Measurements from ENCODE around the gene KCND2. TPM values are rescaled to one million over a fixed set of nuclear protein-coding genes. Genes with fewer than 3 reads are reported as not detected.

The KCND2 gene
- total and polyA plus RNA-seq, 2 of the 8 experiments (the other 6 are each of a cell fraction or from before 2014, with no cell fraction given), result 4.6 to 7.7 TPM

GRCh38 chr7:120709252-120709971 is 436.4 kb downstream of the KCND2 start:
- ChIA-PET CTCF (ENCODE audit: partially characterized antibody) (interaction anchor here (0.8 to 1.3 kb wide), 2 partner anchors 10 to 16 kb away, joined by 3 to 7 read pairs; no protein-coding TSS in a partner anchor), POLR2A (ENCODE audit: partially characterized antibody) (no interaction called here)
- no peaks in the 10 kb centered on the region; a peak in 2 of 7 replicates for H3K4me1 ChIP-seq (replicated peaks in 1 of 4; ENCODE audit: control insufficient read depth in 3 of 4, insufficient read depth in 4 of 4, low read length in 3 of 4)
- TF ChIP-seq SRF (IDR thresholded peaks at IDR 0.05; ENCODE audit: low read depth, low read length) (no peak), EZH2 (IDR thresholded peaks at IDR 0.05; ENCODE audit: low read depth, low read length, severe bottlenecking) (no peak), SUZ12 (IDR thresholded peaks at IDR 0.05; ENCODE audit: low read length) (no peak), KDM5A (IDR thresholded peaks at IDR 0.05; ENCODE audit: low read length) (no peak), RAD21 (IDR thresholded peaks at IDR 0.05 in 1 of 2, conservative IDR thresholded peaks at IDR 0.05 in 1 of 2; ENCODE audit: low read depth in 2 of 2, low read length in 2 of 2) (no peak)
- TF ChIP-seq, protein P1, sequence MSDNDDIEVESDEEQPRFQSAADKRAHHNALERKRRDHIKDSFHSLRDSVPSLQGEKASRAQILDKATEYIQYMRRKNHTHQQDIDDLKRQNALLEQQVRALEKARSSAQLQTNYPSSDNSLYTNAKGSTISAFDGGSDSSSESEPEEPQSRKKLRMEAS (IDR thresholded peaks at IDR 0.05), result no peak
- H3K14ac ChIP-seq (ENCODE audit: insufficient read length), result no peak overlapping the region
- no peaks in the 10 kb centered on the region for H3K9me3 ChIP-seq (ENCODE audit: insufficient read depth in 2 of 2, low read depth in 1 of 2, low read length in 1 of 2)
- no peak overlapping the region for H3K9ac ChIP-seq (replicated peaks in 1 of 4; ENCODE audit: extremely low read depth in 1 of 4, low read depth in 3 of 4, low read length in 3 of 4)
- no peak overlapping the region for H3K18ac ChIP-seq (ENCODE audit: extremely low read depth, low read length)
- no peak overlapping the region for H2BK12ac ChIP-seq (ENCODE audit: low read depth, low read length)
- H3K27me3 ChIP-seq (replicated peaks in 1 of 4; ENCODE audit: control insufficient read depth in 3 of 4, extremely low read depth in 1 of 4, insufficient read depth in 3 of 4, low read length in 3 of 4), result peaks cover 0 to 2% (median 0%) of the 10 kb centered on the region in 4 experiments; a peak in 1 of 7 replicates
- no peak overlapping the region for H3K4ac ChIP-seq (replicated peaks; ENCODE audit: insufficient read length, low read depth, low read length)
- H3K79me1 ChIP-seq (ENCODE audit: low read depth, low read length), result no peaks in the 10 kb centered on the region
- no peak overlapping the region for H2BK5ac ChIP-seq (ENCODE audit: low read depth, low read length)
- H2BK120ac ChIP-seq (replicated peaks; ENCODE audit: low read depth, low read length), result no peak overlapping the region
- no peak for DNase-seq (ENCODE audit: low read depth in 1 of 2, low spot score in 2 of 2)
- H4K8ac ChIP-seq (ENCODE audit: extremely low read depth, insufficient read depth, low read length), result no peak overlapping the region
- H3K36me3 ChIP-seq (ENCODE audit: control insufficient read depth in 2 of 4, insufficient read depth in 4 of 4, low read length in 3 of 4), result no peaks in the 10 kb centered on the region
- no peak overlapping the region for H2AFZ ChIP-seq (ENCODE audit: low read length)
- no peak overlapping the region for H3K4me2 ChIP-seq (ENCODE audit: insufficient read depth in 1 of 2, low read depth in 2 of 2, low read length in 2 of 2)
- no peaks in the 10 kb centered on the region for H4K20me1 ChIP-seq (replicated peaks in 1 of 2; ENCODE audit: control insufficient read depth in 1 of 2, insufficient read depth in 2 of 2, low read length in 2 of 2)
- H4K91ac ChIP-seq (replicated peaks; ENCODE audit: insufficient read length, low read length), result no peak overlapping the region
- H2AK5ac ChIP-seq (ENCODE audit: low read depth, low read length), result no peak overlapping the region
- 89% methylated on average over 1 of the region's 1 CpG; no CpG with 5 or more reads in 1 of the 2 experiments for WGBS, 2 experiments (ENCODE audit: extremely low coverage in 1 of 2, insufficient coverage in 1 of 2, insufficient read length in 1 of 2, insufficient replicate concordance in 2 of 2, low coverage in 1 of 2, low lambda C conversion rate in 2 of 2, missing lambda C conversion rate in 1 of 2)
- no peak overlapping the region for H3K4me3 ChIP-seq (ENCODE audit: extremely low read depth in 1 of 4, insufficient read depth in 2 of 4, low read depth in 3 of 4, low read length in 4 of 4)
- H3K23ac ChIP-seq (ENCODE audit: insufficient read length), result no peak overlapping the region
- no peak overlapping the region for H3K27ac ChIP-seq (ENCODE audit: low read depth, low read length)
- H3K56ac ChIP-seq (replicated peaks; ENCODE audit: insufficient read length, low read depth, low read length), result no peak overlapping the region
- no peak for FAIRE-seq
- no peak overlapping the region for H2BK15ac ChIP-seq (ENCODE audit: low read length)
- no peaks in the 10 kb centered on the region for H3K23me2 ChIP-seq (ENCODE audit: low read depth, low read length)
- H3K79me2 ChIP-seq (ENCODE audit: control insufficient read depth in 1 of 2, insufficient read depth in 2 of 2, low read length in 2 of 2), result no peaks in the 10 kb centered on the region
- H4K5ac ChIP-seq (ENCODE audit: insufficient read length, low read depth, low read length), result no peak overlapping the region
- no peak overlapping the region for H2BK20ac ChIP-seq (ENCODE audit: low read length)
